ENCODE measurements around the gene EVL.

GRCh38 chr14:100124551-100125088, 59.4 kb downstream of the EVL start:
- no peak for TF ChIP-seq POLR2A (IDR thresholded peaks at IDR 0.05; ENCODE audit: low read length)
- TF ChIP-seq CTCF (IDR thresholded peaks at IDR 0.05) = no peak
- no peak for TF ChIP-seq ELK1 (IDR thresholded peaks at IDR 0.05; ENCODE audit: low read depth, low read length)
- TF ChIP-seq BHLHE40 (IDR thresholded peaks at IDR 0.05; ENCODE audit: low read depth, low read length) = no peak
- TF ChIP-seq EP300 (IDR thresholded peaks at IDR 0.05) = no peak
- TF ChIP-seq CBX8 (IDR thresholded peaks at IDR 0.05) = no peak
- TF ChIP-seq CEBPB (IDR thresholded peaks at IDR 0.05) = no peak
- TF ChIP-seq JUNB (IDR thresholded peaks at IDR 0.05) = no peak
- TF ChIP-seq RAD21 (conservative IDR thresholded peaks at IDR 0.05 in 1 of 2, IDR thresholded peaks at IDR 0.05 in 1 of 2) = no peak
- no peak for TF ChIP-seq TP53 (CRISPR knock-in tag; IDR thresholded peaks at IDR 0.05)
- no peak for TF ChIP-seq PHF8 (IDR thresholded peaks at IDR 0.05; ENCODE audit: borderline replicate concordance, low read depth)
